PC-3 (cell line): ENCODE measurements around the gene ZNF516. TPM values are rescaled to one million over a fixed set of nuclear protein-coding genes. Genes with fewer than 3 reads are reported as not detected.

ENCODE experiments used
- ATAC-seq: fragments of 200-7000 bp; cut with Tn5 transposase; 2 replicates; pipeline ENCODE4 v1.9.1; 2020; ENCODE audit warnings: mild to moderate bottlenecking, moderate library complexity
- BruUV-seq: library from RNA; stranded (reverse); fragments of 400-500 nt; replicated peaks from 2 replicates; lab custom pipeline; 2021; lab: Mats Ljungman, UMichigan
- CTCF ChIA-PET: fragments of 300-600 bp; sonication (Branson Sonifier 250); formaldehyde crosslinking; loops from one replicate; lab custom pipeline; 2022; ENCODE audit warnings: antibody characterized with exemption; lab: Charles Lee
- POLR2A ChIA-PET: fragments of 300-600 bp; sonication (Branson Sonifier 250); formaldehyde crosslinking; loops from one replicate; lab custom pipeline; 2022; ENCODE audit warnings: antibody characterized with exemption; ENCODE audit not compliant: unreplicated experiment; lab: Charles Lee
- DNase-seq: peaks from one replicate; pipeline ENCODE4 v3.0.0-alpha.2; 2015
- H2AFZ ChIP-seq: fragments of 300-600 bp; sonication (generic); 2 replicates; pipeline ENCODE4 v1.6.0; 2016; ENCODE audit warnings: antibody characterized with exemption, low read length
- H3F3A ChIP-seq: fragments of 300-600 bp; sonication (generic); one replicate; pipeline ENCODE4 v1.6.0; 2017; ENCODE audit warnings: antibody characterized with exemption, low read length, control low read depth, mild to moderate bottlenecking; ENCODE audit not compliant: unreplicated experiment
- H3K27ac ChIP-seq: fragments of 300-600 bp; sonication (generic); 2 replicates; pipeline ENCODE4 v1.5.1; 2016; ENCODE audit warnings: mild to moderate bottlenecking, low read length
- H3K27me3 ChIP-seq: fragments of 300-600 bp; sonication (generic); 2 replicates; pipeline ENCODE4 v1.6.1; 2016; ENCODE audit warnings: low read length, mixed read lengths
- H3K36me3 ChIP-seq: fragments of 300-600 bp; sonication (generic); 2 replicates; pipeline ENCODE4 v1.6.1; 2016; ENCODE audit warnings: low read depth, mixed run types, low read length, mixed read lengths
- H3K4me1 ChIP-seq: fragments of 300-600 bp; sonication (generic); 2 replicates; pipeline ENCODE4 v1.5.1; 2016; ENCODE audit warnings: low read length; ENCODE audit not compliant: insufficient read depth
- H3K4me2 ChIP-seq: fragments of 300-600 bp; sonication (generic); 2 replicates; pipeline ENCODE4 v1.6.0; 2016; ENCODE audit warnings: low read length
- H3K4me3 ChIP-seq: fragments of 300-600 bp; sonication (generic); 2 replicates; pipeline ENCODE4 v1.5.1; 2016; ENCODE audit warnings: mild to moderate bottlenecking, low read length, mixed read lengths
- H3K79me2 ChIP-seq: fragments of 300-600 bp; sonication (generic); 2 replicates; pipeline ENCODE4 v1.6.1; 2017; ENCODE audit warnings: low read length, mixed read lengths
- H3K9ac ChIP-seq: fragments of 300-600 bp; sonication (generic); 2 replicates; pipeline ENCODE4 v1.6.0; 2016; ENCODE audit warnings: mild to moderate bottlenecking, low read length
- H3K9me2 ChIP-seq: fragments of 300-600 bp; sonication (generic); replicated peaks from 2 replicates; pipeline ENCODE4 v1.6.1; 2016; ENCODE audit warnings: mixed run types, low read length, mixed read lengths
- H3K9me3 ChIP-seq: fragments of 300-600 bp; sonication (generic); 2 replicates; pipeline ENCODE4 v1.6.1; 2016; ENCODE audit warnings: low read length, mixed read lengths
- H4K20me1 ChIP-seq: fragments of 300-600 bp; sonication (generic); 2 replicates; pipeline ENCODE4 v1.6.1; 2016; ENCODE audit warnings: low read length, mixed read lengths
- CTCF ChIP-seq: fragments of 300-600 bp; sonication (generic); conservative IDR thresholded peaks from 2 replicates; pipeline ENCODE4 v1.5.1; 2017; ENCODE audit warnings: antibody characterized with exemption, low read depth, mild to moderate bottlenecking, low read length
- EZH2 ChIP-seq: fragments of 300-600 bp; sonication (generic); IDR thresholded peaks from one replicate; pipeline ENCODE4 v1.6.1; 2017; ENCODE audit warnings: antibody characterized with exemption, mild to moderate bottlenecking, low read length; ENCODE audit not compliant: unreplicated experiment
- EZH2phosphoT487 ChIP-seq: fragments of 300-600 bp; sonication (generic); IDR thresholded peaks from 2 replicates; pipeline ENCODE4 v1.6.1; 2018; ENCODE audit warnings: mild to moderate bottlenecking, antibody characterized with exemption, low read length, borderline replicate concordance
- intact Hi-C: fragments of 100-400 bp; cut with micrococcal nuclease; formaldehyde crosslinking; loops from 2 replicates; pipeline ENCODE4 v1.9.0; 2023
- total RNA-seq: library from RNA; depleted of rRNA; stranded (reverse); fragments of >200 nt; gene quantifications from 2 replicates; pipeline ENCODE4 v1.2.3, GENCODE V29; 2014

ZNF516 gene
- total RNA-seq, 1 experiment from 2014 or later, result 4.0 TPM

GRCh38 chr18:76412818-76413565, 82.0 kb downstream of the ZNF516 start:
- Histone ChIP-seq H3K4me1 (no peaks in the 10 kb centered on the region), H2AFZ (no peak overlapping the region), H3K4me2 (no peak overlapping the region), H3K27ac (no peak overlapping the region), H3F3A (no peaks in the 10 kb centered on the region), H3K27me3 (peaks cover 55% of the 10 kb centered on the region), H4K20me1 (no peaks in the 10 kb centered on the region), H3K9me3 (no peaks in the 10 kb centered on the region), H3K4me3 (no peak overlapping the region), H3K36me3 (no peaks in the 10 kb centered on the region), H3K9ac (no peak overlapping the region), H3K79me2 (no peaks in the 10 kb centered on the region), H3K9me2 (no peaks in the 10 kb centered on the region)
- intact Hi-C loops, result no loop called here
- ChIA-PET POLR2A (no interaction called here), CTCF (no interaction called here)
- no TSS peak for BruUV-seq
- TF ChIP-seq EZH2phosphoT487 (no peak), CTCF (no peak), EZH2 (no peak)
- no peak for DNase-seq
- no peak for ATAC-seq

GRCh38 chr18:76412010-76412817, 82.8 kb downstream of the ZNF516 start:
- H3K9me3 ChIP-seq, result no peaks in the 10 kb centered on the region
- no peaks in the 10 kb centered on the region for H3K79me2 ChIP-seq
- H2AFZ ChIP-seq, result no peak overlapping the region
- H3K27me3 ChIP-seq, result peaks cover 50% of the 10 kb centered on the region
- no TSS peak for BruUV-seq
- ChIA-PET POLR2A (no interaction called here), CTCF (no interaction called here)
- H3F3A ChIP-seq, result no peaks in the 10 kb centered on the region
- no peak overlapping the region for H3K27ac ChIP-seq
- H3K9me2 ChIP-seq, result no peaks in the 10 kb centered on the region
- H3K4me1 ChIP-seq, result no peaks in the 10 kb centered on the region
- DNase-seq (no peak), ATAC-seq (no peak)
- no peak overlapping the region for H3K4me2 ChIP-seq
- no peak for TF ChIP-seq EZH2phosphoT487
- no peak for TF ChIP-seq EZH2
- TF ChIP-seq CTCF, result no peak
- intact Hi-C loops, result no loop called here
- no peak overlapping the region for H3K9ac ChIP-seq
- H3K36me3 ChIP-seq, result no peaks in the 10 kb centered on the region
- no peaks in the 10 kb centered on the region for H4K20me1 ChIP-seq
- H3K4me3 ChIP-seq, result no peak overlapping the region
